KMS-11 (cell line): ENCODE measurements around the gene STK40.

Source experiments
- H2AFZ ChIP-seq: fragments of 200-600 bp; sonication (generic); 2 replicates; pipeline ENCODE4 v1.6.1; 2016; ENCODE audit warnings: antibody characterized with exemption, mixed run types, low read depth
- H3K27ac ChIP-seq: fragments of 200-600 bp; sonication (generic); 2 replicates; pipeline ENCODE4 v1.6.1; 2016; ENCODE audit warnings: mild to moderate bottlenecking, mixed run types
- H3K27me3 ChIP-seq: fragments of 200-600 bp; sonication (generic); 2 replicates; pipeline ENCODE4 v1.6.1; 2017; ENCODE audit warnings: mild to moderate bottlenecking, low read depth, mixed run types, moderate library complexity; ENCODE audit not compliant: insufficient read depth
- H3K36me3 ChIP-seq: fragments of 200-600 bp; sonication (generic); 2 replicates; pipeline ENCODE4 v1.6.1; 2017; ENCODE audit warnings: mild to moderate bottlenecking, mixed run types; ENCODE audit not compliant: insufficient read depth
- H3K4me1 ChIP-seq: fragments of 200-600 bp; sonication (generic); 2 replicates; pipeline ENCODE4 v1.6.1; 2016; ENCODE audit warnings: mild to moderate bottlenecking, low read depth, mixed run types; ENCODE audit not compliant: poor library complexity, severe bottlenecking
- H3K4me2 ChIP-seq: fragments of 200-600 bp; sonication (generic); 2 replicates; pipeline ENCODE4 v1.7.0; 2016; ENCODE audit warnings: mild to moderate bottlenecking, mixed run types
- H3K4me3 ChIP-seq: fragments of 200-600 bp; sonication (generic); IDR thresholded peaks from 2 replicates; pipeline ENCODE4 v1.6.1; 2017; ENCODE audit warnings: low read depth, low read length, mixed read lengths; ENCODE audit not compliant: insufficient read depth
- H3K79me2 ChIP-seq: fragments of 200-600 bp; sonication (generic); 2 replicates; pipeline ENCODE4 v1.6.1; 2016; ENCODE audit warnings: low read depth, mixed run types; ENCODE audit not compliant: insufficient read depth
- H3K9ac ChIP-seq: fragments of 200-600 bp; sonication (generic); 2 replicates; pipeline ENCODE4 v1.6.1; 2016; ENCODE audit warnings: mild to moderate bottlenecking, mixed run types
- H4K20me1 ChIP-seq: fragments of 200-600 bp; sonication (generic); 2 replicates; pipeline ENCODE4 v1.6.1; 2016; ENCODE audit warnings: mild to moderate bottlenecking, mixed run types; ENCODE audit not compliant: insufficient read depth
- TF ChIP-seq, protein P1 (sequence below): fragments of 200-600 bp; sonication (generic); conservative IDR thresholded peaks from 2 replicates; pipeline ENCODE4 v1.6.1; 2017; ENCODE audit warnings: low read depth, mild to moderate bottlenecking, antibody characterized with exemption, low read length, moderate library complexity, mixed read lengths

STK40 gene

GRCh38 chr1:36389261-36389660, 3.5 kb upstream of the STK40 start:
- Histone ChIP-seq H3K9ac (no peak overlapping the region), H4K20me1 (no peaks in the 10 kb centered on the region), H3K4me2 (no peak overlapping the region), H3K4me3 (no peak overlapping the region), H2AFZ (no peak overlapping the region), H3K79me2 (peaks cover 11% of the 10 kb centered on the region; the same call in 1 of the 2 replicates), H3K27me3 (no peaks in the 10 kb centered on the region), H3K27ac (no peak overlapping the region; the same call in 1 of the 2 replicates), H3K36me3 (no peaks in the 10 kb centered on the region), H3K4me1 (peaks cover 42% of the 10 kb centered on the region)
- TF ChIP-seq, protein P1, sequence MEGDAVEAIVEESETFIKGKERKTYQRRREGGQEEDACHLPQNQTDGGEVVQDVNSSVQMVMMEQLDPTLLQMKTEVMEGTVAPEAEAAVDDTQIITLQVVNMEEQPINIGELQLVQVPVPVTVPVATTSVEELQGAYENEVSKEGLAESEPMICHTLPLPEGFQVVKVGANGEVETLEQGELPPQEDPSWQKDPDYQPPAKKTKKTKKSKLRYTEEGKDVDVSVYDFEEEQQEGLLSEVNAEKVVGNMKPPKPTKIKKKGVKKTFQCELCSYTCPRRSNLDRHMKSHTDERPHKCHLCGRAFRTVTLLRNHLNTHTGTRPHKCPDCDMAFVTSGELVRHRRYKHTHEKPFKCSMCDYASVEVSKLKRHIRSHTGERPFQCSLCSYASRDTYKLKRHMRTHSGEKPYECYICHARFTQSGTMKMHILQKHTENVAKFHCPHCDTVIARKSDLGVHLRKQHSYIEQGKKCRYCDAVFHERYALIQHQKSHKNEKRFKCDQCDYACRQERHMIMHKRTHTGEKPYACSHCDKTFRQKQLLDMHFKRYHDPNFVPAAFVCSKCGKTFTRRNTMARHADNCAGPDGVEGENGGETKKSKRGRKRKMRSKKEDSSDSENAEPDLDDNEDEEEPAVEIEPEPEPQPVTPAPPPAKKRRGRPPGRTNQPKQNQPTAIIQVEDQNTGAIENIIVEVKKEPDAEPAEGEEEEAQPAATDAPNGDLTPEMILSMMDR, result no peak

- Histone ChIP-seq H2AFZ (peak overlapping the region; percentile 44; the same call in 1 of the 2 replicates), H3K27ac (peak overlapping the region; percentile 92), H3K79me2 (peaks cover 30% of the 10 kb centered on the region), H3K36me3 (no peaks in the 10 kb centered on the region), H3K9ac (peak overlapping the region; percentile 80), H3K4me2 (peak overlapping the region; percentile 81), H3K27me3 (no peaks in the 10 kb centered on the region), H3K4me1 (peaks cover 52% of the 10 kb centered on the region), H4K20me1 (no peaks in the 10 kb centered on the region), H3K4me3 (peak overlapping the region; percentile 68)
- TF ChIP-seq, protein P1, result no peak
These were observed 1.6 kb upstream of the STK40 start for GRCh38 chr1:36387141-36387949.

GRCh38 chr1:36386265-36387140, 779 bp upstream of the STK40 start:
- peak overlapping the region; percentile 80 for H3K9ac ChIP-seq
- H3K27me3 ChIP-seq, result no peaks in the 10 kb centered on the region
- H3K4me2 ChIP-seq, result peak overlapping the region; percentile 81
- H3K4me3 ChIP-seq, result peak overlapping the region; percentile 77
- TF ChIP-seq, protein P1, result no peak
- H3K36me3 ChIP-seq, result no peaks in the 10 kb centered on the region
- H3K27ac ChIP-seq, result peak overlapping the region; percentile 92
- H3K79me2 ChIP-seq, result peaks cover 38% of the 10 kb centered on the region
- H4K20me1 ChIP-seq, result no peaks in the 10 kb centered on the region
- H3K4me1 ChIP-seq, result peaks cover 52% of the 10 kb centered on the region
- H2AFZ ChIP-seq, result peak overlapping the region; percentile 44

DNA sequence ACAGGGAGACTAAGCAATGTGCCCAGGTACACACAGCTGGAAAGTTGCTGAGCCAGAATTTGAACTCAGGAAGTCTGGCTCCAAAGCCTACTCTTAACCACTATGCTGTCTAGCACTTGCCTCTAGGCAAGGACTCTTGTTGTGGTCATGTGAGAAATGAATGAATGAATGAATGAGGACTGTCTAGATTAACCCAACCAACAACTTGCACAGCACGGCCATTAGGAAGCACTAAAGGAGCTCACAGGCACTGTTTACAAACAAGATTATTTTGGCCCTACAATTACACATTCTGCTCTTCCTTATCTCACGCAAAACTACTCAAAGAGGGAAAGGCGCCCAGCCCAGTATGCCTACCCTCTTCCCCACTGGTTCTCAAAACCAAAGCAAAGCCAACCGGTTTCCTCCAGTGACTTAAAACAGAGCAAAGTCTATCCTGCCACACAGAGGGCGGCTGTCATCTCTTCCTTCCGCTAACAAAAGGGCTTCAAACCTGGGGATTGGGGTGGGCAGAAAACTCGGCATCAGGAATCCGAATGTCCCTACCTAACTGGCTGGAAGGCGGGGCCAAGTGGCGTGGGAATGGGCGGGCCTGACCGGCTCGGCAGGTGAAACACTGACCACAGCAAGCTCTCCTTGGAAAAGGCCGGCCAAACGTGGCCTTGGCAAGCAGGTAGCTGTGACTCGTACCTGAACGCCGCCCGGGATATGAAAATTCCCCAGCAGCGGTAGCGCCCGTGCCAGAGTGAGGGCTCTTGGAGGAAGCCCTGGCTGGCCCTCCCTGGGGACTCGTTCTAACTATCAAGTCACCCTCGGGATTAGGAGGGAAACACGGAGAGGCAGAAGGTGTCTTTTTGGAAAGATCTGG, 948 bp downstream of the STK40 start:
- peak overlapping the region; percentile 89 for H3K4me3 ChIP-seq
- H3K9ac ChIP-seq, result peak overlapping the region; percentile 62; the same call in 1 of the 2 replicates
- H3K79me2 ChIP-seq, result peaks cover 41% of the 10 kb centered on the region
- no peaks in the 10 kb centered on the region for H3K36me3 ChIP-seq
- peaks cover 39% of the 10 kb centered on the region for H3K4me1 ChIP-seq
- H2AFZ ChIP-seq, result peak overlapping the region; percentile 72
- H3K27ac ChIP-seq, result peak overlapping the region; percentile 61
- H3K4me2 ChIP-seq, result peak overlapping the region; percentile 98
- TF ChIP-seq, protein P1, result no peak
- H4K20me1 ChIP-seq, result no peaks in the 10 kb centered on the region
- H3K27me3 ChIP-seq, result no peaks in the 10 kb centered on the region
